HepG2 (cell line): Measurements from ENCODE around the gene KLF6. TPM values are rescaled to one million over a fixed set of nuclear protein-coding genes. Genes with fewer than 3 reads are reported as not detected.

ENCODE experiments used
- AHR ChIP-seq: IDR thresholded peaks from 2 replicates; pipeline ENCODE4 v1.6.1; 2018; ENCODE audit warnings: missing genetic modification reagents, missing compliant biosample characterization
- BRD4 ChIP-seq: sonication (generic); formaldehyde crosslinking; IDR thresholded peaks from 2 replicates; pipeline ENCODE4 v1.4.0; 2020; ENCODE audit warnings: missing genetic modification reagents
- IRX3 ChIP-seq: sonication (generic); formaldehyde crosslinking; IDR thresholded peaks from 2 replicates; pipeline ENCODE4 v1.8.1; 2023; ENCODE audit warnings: mild to moderate bottlenecking, low read depth, missing genetic modification reagents, borderline replicate concordance
- MEF2D ChIP-seq: sonication (generic); formaldehyde crosslinking; IDR thresholded peaks from 2 replicates; pipeline ENCODE4 v1.5.1; 2020; ENCODE audit warnings: mild to moderate bottlenecking, missing genetic modification reagents
- ZMYM4 ChIP-seq: sonication (generic); formaldehyde crosslinking; IDR thresholded peaks from 2 replicates; pipeline ENCODE4 v1.8.1; 2023; ENCODE audit warnings: mild to moderate bottlenecking, missing genetic modification reagents
- ZNF777 ChIP-seq: sonication (generic); formaldehyde crosslinking; IDR thresholded peaks from 2 replicates; pipeline ENCODE4 v1.4.0; 2020; ENCODE audit warnings: missing genetic modification reagents
- ZNF781 ChIP-seq: sonication (generic); formaldehyde crosslinking; IDR thresholded peaks from 2 replicates; pipeline ENCODE4 v1.5.1; 2020; ENCODE audit warnings: borderline replicate concordance, mild to moderate bottlenecking, missing genetic modification reagents; ENCODE audit errors: not compliant biosample characterization
- ZNF790 ChIP-seq: sonication (generic); formaldehyde crosslinking; IDR thresholded peaks from 2 replicates; pipeline ENCODE4 v1.8.0; 2022; ENCODE audit warnings: missing genetic modification reagents, mild to moderate bottlenecking, borderline replicate concordance
- polyA plus RNA-seq, 8 experiments: library from polyadenylated mRNA; depleted of rRNA in 3 of 8; stranded (reverse) in 7 of 8; unstranded in 1 of 8; fragments of >200 nt; fragmentation: Illumina TruSeq in 4 of 8; extraction: Trizol in 4 of 8; gene quantifications; 2 replicates each; pipeline versions ENCODE4 v1.2.1 to v1.2.3, GENCODE V29; 2011 to 2016; ENCODE audit warnings: low read depth in 4 of 8, missing spikeins in 1 of 8, mixed read lengths in 1 of 8; ENCODE audit not compliant: insufficient read depth in 1 of 8
- total RNA-seq, 5 experiments: library from RNA; depleted of rRNA; stranded (reverse); fragments of >200 nt; fragmentation: Illumina TruSeq; extraction: Trizol; gene quantifications; 2 replicates each; pipeline ENCODE4 v1.2.3, GENCODE V29; 2016; ENCODE audit warnings: low read depth in 1 of 5
- TF ChIP-seq, protein P1 (sequence below): sonication (generic); formaldehyde crosslinking; IDR thresholded peaks from 2 replicates; pipeline ENCODE4 v1.5.1; 2020; ENCODE audit warnings: missing genetic modification reagents, mild to moderate bottlenecking, borderline replicate concordance
- TF ChIP-seq, protein P2 (sequence below): sonication (generic); formaldehyde crosslinking; IDR thresholded peaks from 2 replicates; pipeline ENCODE4 v1.5.1; 2020; ENCODE audit warnings: missing genetic modification reagents, mild to moderate bottlenecking, borderline replicate concordance
- TF ChIP-seq, protein P3 (sequence below), 2 experiments: sonication (generic) in 1 of 2; formaldehyde crosslinking in 1 of 2; IDR thresholded peaks; 2 replicates each; pipeline versions ENCODE4 v1.5.1 to v1.6.1; 2011 to 2020; ENCODE audit warnings: borderline replicate concordance in 1 of 2, low read depth in 1 of 2, low read length in 1 of 2, mild to moderate bottlenecking in 1 of 2, missing genetic modification reagents in 1 of 2, moderate library complexity in 1 of 2
- TF ChIP-seq, protein P4 (sequence below): sonication (generic); formaldehyde crosslinking; IDR thresholded peaks from 2 replicates; pipeline ENCODE4 v1.8.0; 2022; ENCODE audit warnings: mild to moderate bottlenecking, missing genetic modification reagents, moderate library complexity
- TF ChIP-seq, protein P5 (sequence below): sonication (generic); formaldehyde crosslinking; IDR thresholded peaks from 2 replicates; pipeline ENCODE4 v1.4.0; 2020; ENCODE audit warnings: missing genetic modification reagents

KLF6 gene
- total and polyA plus RNA-seq, 2 of the 13 experiments (the other 11 are each of a cell fraction or from before 2014, with no cell fraction given): 27.0 to 71.9 TPM

DNA sequence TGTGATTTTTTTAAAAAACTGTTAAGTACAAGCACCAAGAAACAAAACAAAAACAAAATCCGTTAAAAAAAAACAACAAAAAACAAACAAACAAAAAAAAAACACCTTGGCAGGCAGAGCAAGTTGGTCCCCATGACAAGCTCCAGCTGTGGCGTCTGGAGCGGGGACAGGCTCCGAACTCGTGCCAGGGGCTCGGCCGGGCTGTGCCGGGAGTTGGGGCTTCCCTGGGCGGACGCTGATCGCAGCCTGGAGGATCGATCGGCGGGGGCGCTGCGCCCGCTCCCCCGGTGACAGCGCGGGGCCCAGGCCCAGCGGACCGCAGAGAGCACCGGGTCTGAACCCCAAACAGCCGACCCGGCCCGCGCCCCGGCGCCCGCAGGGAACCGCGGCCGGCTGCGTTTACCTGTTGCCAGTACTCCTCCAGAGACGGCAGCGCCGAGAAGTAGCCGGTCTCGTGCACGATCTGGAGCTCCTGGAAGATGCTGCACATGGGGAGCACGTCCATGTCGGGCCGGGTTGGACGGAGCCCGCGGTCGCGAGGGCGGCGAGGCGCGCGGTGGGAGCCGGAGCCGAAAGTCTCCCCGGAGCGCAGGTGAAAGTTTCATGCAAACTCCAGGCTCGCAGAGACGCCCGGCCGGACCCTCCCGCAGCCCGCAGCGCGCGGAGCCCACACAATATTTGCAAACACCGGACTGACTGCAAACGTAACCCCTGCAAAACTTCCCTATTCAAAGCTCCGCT lies at the start of gene KLF6 (continued):
- TF ChIP-seq, protein P1, sequence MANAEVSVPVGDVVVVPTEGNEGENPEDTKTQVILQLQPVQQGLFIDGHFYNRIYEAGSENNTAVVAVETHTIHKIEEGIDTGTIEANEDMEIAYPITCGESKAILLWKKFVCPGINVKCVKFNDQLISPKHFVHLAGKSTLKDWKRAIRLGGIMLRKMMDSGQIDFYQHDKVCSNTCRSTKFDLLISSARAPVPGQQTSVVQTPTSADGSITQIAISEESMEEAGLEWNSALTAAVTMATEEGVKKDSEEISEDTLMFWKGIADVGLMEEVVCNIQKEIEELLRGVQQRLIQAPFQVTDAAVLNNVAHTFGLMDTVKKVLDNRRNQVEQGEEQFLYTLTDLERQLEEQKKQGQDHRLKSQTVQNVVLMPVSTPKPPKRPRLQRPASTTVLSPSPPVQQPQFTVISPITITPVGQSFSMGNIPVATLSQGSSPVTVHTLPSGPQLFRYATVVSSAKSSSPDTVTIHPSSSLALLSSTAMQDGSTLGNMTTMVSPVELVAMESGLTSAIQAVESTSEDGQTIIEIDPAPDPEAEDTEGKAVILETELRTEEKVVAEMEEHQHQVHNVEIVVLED: no peak
- TF ChIP-seq ZNF790 (CRISPR knock-in tag): no peak; the same call in 1 of the 2 replicates
- TF ChIP-seq, protein P2, sequence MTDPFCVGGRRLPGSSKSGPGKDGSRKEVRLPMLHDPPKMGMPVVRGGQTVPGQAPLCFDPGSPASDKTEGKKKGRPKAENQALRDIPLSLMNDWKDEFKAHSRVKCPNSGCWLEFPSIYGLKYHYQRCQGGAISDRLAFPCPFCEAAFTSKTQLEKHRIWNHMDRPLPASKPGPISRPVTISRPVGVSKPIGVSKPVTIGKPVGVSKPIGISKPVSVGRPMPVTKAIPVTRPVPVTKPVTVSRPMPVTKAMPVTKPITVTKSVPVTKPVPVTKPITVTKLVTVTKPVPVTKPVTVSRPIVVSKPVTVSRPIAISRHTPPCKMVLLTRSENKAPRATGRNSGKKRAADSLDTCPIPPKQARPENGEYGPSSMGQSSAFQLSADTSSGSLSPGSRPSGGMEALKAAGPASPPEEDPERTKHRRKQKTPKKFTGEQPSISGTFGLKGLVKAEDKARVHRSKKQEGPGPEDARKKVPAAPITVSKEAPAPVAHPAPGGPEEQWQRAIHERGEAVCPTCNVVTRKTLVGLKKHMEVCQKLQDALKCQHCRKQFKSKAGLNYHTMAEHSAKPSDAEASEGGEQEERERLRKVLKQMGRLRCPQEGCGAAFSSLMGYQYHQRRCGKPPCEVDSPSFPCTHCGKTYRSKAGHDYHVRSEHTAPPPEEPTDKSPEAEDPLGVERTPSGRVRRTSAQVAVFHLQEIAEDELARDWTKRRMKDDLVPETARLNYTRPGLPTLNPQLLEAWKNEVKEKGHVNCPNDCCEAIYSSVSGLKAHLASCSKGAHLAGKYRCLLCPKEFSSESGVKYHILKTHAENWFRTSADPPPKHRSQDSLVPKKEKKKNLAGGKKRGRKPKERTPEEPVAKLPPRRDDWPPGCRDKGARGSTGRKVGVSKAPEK (CRISPR knock-in tag): 0 out of 2 replicates have a peak, but pooled peaks have one; percentile 18
- TF ChIP-seq ZNF781 (CRISPR knock-in tag): no peak
- no peak for TF ChIP-seq IRX3 (CRISPR knock-in tag)
- peak; percentile 9; the same call in 1 of the 2 replicates for TF ChIP-seq ZMYM4 (CRISPR knock-in tag)
- TF ChIP-seq, protein P3, sequence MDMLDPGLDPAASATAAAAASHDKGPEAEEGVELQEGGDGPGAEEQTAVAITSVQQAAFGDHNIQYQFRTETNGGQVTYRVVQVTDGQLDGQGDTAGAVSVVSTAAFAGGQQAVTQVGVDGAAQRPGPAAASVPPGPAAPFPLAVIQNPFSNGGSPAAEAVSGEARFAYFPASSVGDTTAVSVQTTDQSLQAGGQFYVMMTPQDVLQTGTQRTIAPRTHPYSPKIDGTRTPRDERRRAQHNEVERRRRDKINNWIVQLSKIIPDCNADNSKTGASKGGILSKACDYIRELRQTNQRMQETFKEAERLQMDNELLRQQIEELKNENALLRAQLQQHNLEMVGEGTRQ (IDR thresholded peaks at IDR 0.05; ENCODE audit: low read depth, low read length): no peak
- TF ChIP-seq, protein P3 (CRISPR knock-in tag; IDR thresholded peaks at IDR 0.05; ENCODE audit: borderline replicate concordance): no peak
- TF ChIP-seq, protein P4, sequence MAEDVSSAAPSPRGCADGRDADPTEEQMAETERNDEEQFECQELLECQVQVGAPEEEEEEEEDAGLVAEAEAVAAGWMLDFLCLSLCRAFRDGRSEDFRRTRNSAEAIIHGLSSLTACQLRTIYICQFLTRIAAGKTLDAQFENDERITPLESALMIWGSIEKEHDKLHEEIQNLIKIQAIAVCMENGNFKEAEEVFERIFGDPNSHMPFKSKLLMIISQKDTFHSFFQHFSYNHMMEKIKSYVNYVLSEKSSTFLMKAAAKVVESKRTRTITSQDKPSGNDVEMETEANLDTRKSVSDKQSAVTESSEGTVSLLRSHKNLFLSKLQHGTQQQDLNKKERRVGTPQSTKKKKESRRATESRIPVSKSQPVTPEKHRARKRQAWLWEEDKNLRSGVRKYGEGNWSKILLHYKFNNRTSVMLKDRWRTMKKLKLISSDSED (CRISPR knock-in tag): peak; percentile 75
- 0 out of 2 replicates have a peak, but pooled peaks have one; percentile 3 for TF ChIP-seq AHR (CRISPR knock-in tag)
- TF ChIP-seq ZNF777 (CRISPR knock-in tag): peak; percentile 37; the same call in 1 of the 2 replicates
- TF ChIP-seq, protein P5, sequence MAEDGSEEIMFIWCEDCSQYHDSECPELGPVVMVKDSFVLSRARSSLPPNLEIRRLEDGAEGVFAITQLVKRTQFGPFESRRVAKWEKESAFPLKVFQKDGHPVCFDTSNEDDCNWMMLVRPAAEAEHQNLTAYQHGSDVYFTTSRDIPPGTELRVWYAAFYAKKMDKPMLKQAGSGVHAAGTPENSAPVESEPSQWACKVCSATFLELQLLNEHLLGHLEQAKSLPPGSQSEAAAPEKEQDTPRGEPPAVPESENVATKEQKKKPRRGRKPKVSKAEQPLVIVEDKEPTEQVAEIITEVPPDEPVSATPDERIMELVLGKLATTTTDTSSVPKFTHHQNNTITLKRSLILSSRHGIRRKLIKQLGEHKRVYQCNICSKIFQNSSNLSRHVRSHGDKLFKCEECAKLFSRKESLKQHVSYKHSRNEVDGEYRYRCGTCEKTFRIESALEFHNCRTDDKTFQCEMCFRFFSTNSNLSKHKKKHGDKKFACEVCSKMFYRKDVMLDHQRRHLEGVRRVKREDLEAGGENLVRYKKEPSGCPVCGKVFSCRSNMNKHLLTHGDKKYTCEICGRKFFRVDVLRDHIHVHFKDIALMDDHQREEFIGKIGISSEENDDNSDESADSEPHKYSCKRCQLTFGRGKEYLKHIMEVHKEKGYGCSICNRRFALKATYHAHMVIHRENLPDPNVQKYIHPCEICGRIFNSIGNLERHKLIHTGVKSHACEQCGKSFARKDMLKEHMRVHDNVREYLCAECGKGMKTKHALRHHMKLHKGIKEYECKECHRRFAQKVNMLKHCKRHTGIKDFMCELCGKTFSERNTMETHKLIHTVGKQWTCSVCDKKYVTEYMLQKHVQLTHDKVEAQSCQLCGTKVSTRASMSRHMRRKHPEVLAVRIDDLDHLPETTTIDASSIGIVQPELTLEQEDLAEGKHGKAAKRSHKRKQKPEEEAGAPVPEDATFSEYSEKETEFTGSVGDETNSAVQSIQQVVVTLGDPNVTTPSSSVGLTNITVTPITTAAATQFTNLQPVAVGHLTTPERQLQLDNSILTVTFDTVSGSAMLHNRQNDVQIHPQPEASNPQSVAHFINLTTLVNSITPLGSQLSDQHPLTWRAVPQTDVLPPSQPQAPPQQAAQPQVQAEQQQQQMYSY (CRISPR knock-in tag): 0 out of 2 replicates have a peak, but pooled peaks have one; percentile 20
- peak; percentile 12; the same call in 1 of the 2 replicates for TF ChIP-seq MEF2D
- TF ChIP-seq BRD4 (CRISPR knock-in tag): peak; percentile 38; the same call in 1 of the 2 replicates
